Lung microvascular endothelial cell (primary cell): ENCODE results near the gene QRFP. TPM values are rescaled to one million over a fixed set of nuclear protein-coding genes. Genes with fewer than 3 reads are reported as not detected.

ENCODE experiments used
- DNase-seq, 2 donors: peaks; one replicate each; pipeline versions ENCODE4 v3.0.0 to v3.0.0-alpha.2; 2010; ENCODE audit warnings: low read depth in 2 of 2
- total RNA-seq: library from RNA; depleted of rRNA; stranded (reverse); fragments of >200 nt; gene quantifications from 2 replicates; pipeline ENCODE4 v1.2.1, GENCODE V29; 2014

The QRFP gene
- total RNA-seq, 1 donor from 2014 or later: not detected

GRCh38 chr9:130890870-130891687, 5.5 kb downstream of the QRFP start:
- no peak for DNase-seq

- DNase-seq: no peak
These were observed 6.5 kb downstream of the QRFP start for GRCh38 chr9:130890124-130890523.

- no peak for DNase-seq
These were observed 8.3 kb downstream of the QRFP start for GRCh38 chr9:130888146-130888885.

- no peak for DNase-seq
These were observed 9.0 kb downstream of the QRFP start for GRCh38 chr9:130887494-130888144.

- no peak for DNase-seq
These were observed 9.6 kb downstream of the QRFP start for GRCh38 chr9:130886981-130887380.

GRCh38 chr9:130885484-130886375, 10.9 kb downstream of the QRFP start:
- no peak for DNase-seq

- DNase-seq: no peak
These were observed 11.8 kb downstream of the QRFP start for GRCh38 chr9:130884542-130885483.

- no peak for DNase-seq
These were observed 12.5 kb downstream of the QRFP start for GRCh38 chr9:130884111-130884531.

- no peak for DNase-seq
These were observed 13.1 kb downstream of the QRFP start for GRCh38 chr9:130883479-130883878.

- DNase-seq: no peak
These were observed 13.9 kb downstream of the QRFP start for GRCh38 chr9:130882696-130883225.

- no peak for DNase-seq
These were observed 15.1 kb downstream of the QRFP start for GRCh38 chr9:130881516-130881915.

- DNase-seq: no peak
These were observed 15.9 kb downstream of the QRFP start for GRCh38 chr9:130880599-130881220.

GRCh38 chr9:130879863-130880411, 16.7 kb downstream of the QRFP start:
- no peak for DNase-seq

- DNase-seq: no peak
These were observed 18.3 kb downstream of the QRFP start for GRCh38 chr9:130878295-130878694.

GRCh38 chr9:130877300-130877699, 19.3 kb downstream of the QRFP start:
- no peak for DNase-seq

GRCh38 chr9:130874783-130875182, 21.8 kb downstream of the QRFP start:
- no peak for DNase-seq

GRCh38 chr9:130873966-130874365, 22.6 kb downstream of the QRFP start:
- DNase-seq: no peak

- DNase-seq: no peak
These were observed 23.6 kb downstream of the QRFP start for GRCh38 chr9:130872912-130873503.

- DNase-seq: no peak
These were observed 24.1 kb downstream of the QRFP start for GRCh38 chr9:130872508-130872907.
